Activated CD4-positive, alpha-beta memory T cell treated with anti-CD3 and anti-CD28 coated beads for 36 hours (primary cell): ENCODE data around the gene DELE1. TPM values are rescaled to one million over a fixed set of nuclear protein-coding genes. Genes with fewer than 3 reads are reported as not detected.

Experiments used
- CTCF ChIA-PET: fragments of 350-600 bp; sonication (Branson Sonifier 250); formaldehyde crosslinking; loops from one replicate; lab custom pipeline; 2021; ENCODE audit warnings: antibody characterized with exemption, inconsistent platforms; lab: Charles Lee
- POLR2A ChIA-PET: fragments of 350-600 bp; sonication (Branson Sonifier 250); formaldehyde crosslinking; loops from one replicate; lab custom pipeline; 2021; ENCODE audit warnings: antibody characterized with exemption; lab: Charles Lee
- DNase-seq: peaks from one replicate; pipeline ENCODE4 v3.0.0-alpha.2; 2020
- H3K27ac Mint-ChIP-seq: one replicate; pipeline ENCODE4 v1.8.0; 2021; ENCODE audit warnings: mixed read lengths
- H3K27me3 Mint-ChIP-seq: one replicate; pipeline ENCODE4 v1.8.0; 2021; ENCODE audit warnings: mixed read lengths
- H3K36me3 Mint-ChIP-seq: one replicate; pipeline ENCODE4 v1.8.0; 2021; ENCODE audit warnings: mixed read lengths
- H3K4me1 Mint-ChIP-seq: one replicate; pipeline ENCODE4 v1.8.0; 2021; ENCODE audit warnings: low read depth, mixed read lengths
- H3K4me3 Mint-ChIP-seq: one replicate; pipeline ENCODE4 v1.8.0; 2021; ENCODE audit warnings: mild to moderate bottlenecking, mixed read lengths
- H3K9me3 Mint-ChIP-seq: one replicate; pipeline ENCODE4 v1.8.0; 2021; ENCODE audit warnings: mixed read lengths
- intact Hi-C: fragments of 100-400 bp; cut with micrococcal nuclease; formaldehyde crosslinking; loops from one replicate; pipeline ENCODE4 v1.15.1; 2023
- total RNA-seq, 2 experiments: library from RNA; stranded (reverse); gene quantifications; one replicate each; pipeline ENCODE4 v1.2.3, GENCODE V29; 2021

DELE1 gene
- total RNA-seq, 2 experiments from 2014 or later: 49.3 to 51.5 TPM

- DNase-seq: no peak
- Mint-ChIP-seq H3K27me3 (no peaks in the 10 kb centered on the region), H3K4me1 (peaks cover 4% of the 10 kb centered on the region), H3K9me3 (no peaks in the 10 kb centered on the region), H3K4me3 (no peak overlapping the region), H3K27ac (no peak overlapping the region), H3K36me3 (peaks cover 45% of the 10 kb centered on the region)
- CTCF ChIA-PET: interaction anchor here (1.0 kb wide), 1 partner anchor 29 kb away, joined by 3 read pairs; no protein-coding TSS in a partner anchor
- POLR2A ChIA-PET: no interaction called here
- intact Hi-C loops: no loop called here
These were observed 8.0 kb downstream of the DELE1 start for GRCh38 chr5:141931694-141932093.

- intact Hi-C loops: no loop called here
- POLR2A ChIA-PET: no interaction called here
- CTCF ChIA-PET: interaction anchor here (1.2 kb wide), 1 partner anchor 28 kb away, joined by 7 read pairs; no protein-coding TSS in a partner anchor
- Mint-ChIP-seq H3K9me3 (no peaks in the 10 kb centered on the region), H3K4me1 (no peaks in the 10 kb centered on the region), H3K36me3 (peaks cover 34% of the 10 kb centered on the region), H3K4me3 (no peak overlapping the region), H3K27ac (no peak overlapping the region), H3K27me3 (no peaks in the 10 kb centered on the region)
- no peak for DNase-seq
These were observed 9.5 kb downstream of the DELE1 start for GRCh38 chr5:141933151-141933550.

- Mint-ChIP-seq H3K4me3 (no peak overlapping the region), H3K9me3 (no peaks in the 10 kb centered on the region), H3K27me3 (no peaks in the 10 kb centered on the region), H3K4me1 (no peaks in the 10 kb centered on the region), H3K36me3 (peaks cover 26% of the 10 kb centered on the region), H3K27ac (no peak overlapping the region)
- intact Hi-C loops: no loop called here
- no peak for DNase-seq
- ChIA-PET CTCF (interaction anchor here (0.6 kb wide), 1 partner anchor 26 kb away, joined by 3 read pairs; no protein-coding TSS in a partner anchor), POLR2A (no interaction called here)
These were observed 10.6 kb downstream of the DELE1 start for GRCh38 chr5:141934099-141934844.

- ChIA-PET POLR2A (no interaction called here), CTCF (no interaction called here)
- H3K27me3 Mint-ChIP-seq: no peaks in the 10 kb centered on the region
- no peak overlapping the region for H3K27ac Mint-ChIP-seq
- intact Hi-C loops: no loop called here
- peaks cover 26% of the 10 kb centered on the region for H3K36me3 Mint-ChIP-seq
- H3K4me1 Mint-ChIP-seq: no peaks in the 10 kb centered on the region
- H3K4me3 Mint-ChIP-seq: no peak overlapping the region
- DNase-seq: no peak
- H3K9me3 Mint-ChIP-seq: no peaks in the 10 kb centered on the region
These were observed 11.9 kb downstream of the DELE1 start for GRCh38 chr5:141935538-141935937.

GRCh38 chr5:141940695-141941271 is 17.1 kb downstream of the DELE1 start:
- intact Hi-C loops: no loop called here
- Mint-ChIP-seq H3K27me3 (no peaks in the 10 kb centered on the region), H3K4me1 (peaks cover 2% of the 10 kb centered on the region), H3K27ac (peak overlapping the region; percentile 21), H3K4me3 (no peak overlapping the region), H3K36me3 (peaks cover 5% of the 10 kb centered on the region), H3K9me3 (no peaks in the 10 kb centered on the region)
- DNase-seq: no peak
- ChIA-PET CTCF (interaction anchor here (0.9 to 9.4 kb wide), 2 partner anchors 18 to 249 kb away, joined by 3 to 78 read pairs; partner anchors contain the start of gene PCDH12), POLR2A (no interaction called here)

GRCh38 chr5:141941307-141941706 is 17.6 kb downstream of the DELE1 start:
- Mint-ChIP-seq H3K4me1 (peaks cover 2% of the 10 kb centered on the region), H3K36me3 (peaks cover 1% of the 10 kb centered on the region), H3K4me3 (no peak overlapping the region), H3K27me3 (no peaks in the 10 kb centered on the region), H3K27ac (no peak overlapping the region), H3K9me3 (no peaks in the 10 kb centered on the region)
- intact Hi-C loops: no loop called here
- CTCF ChIA-PET: interaction anchor here (9.4 kb wide), 1 partner anchor 18 kb away, joined by 78 read pairs; the partner anchor contains the start of gene PCDH12
- DNase-seq: no peak
- POLR2A ChIA-PET: no interaction called here

- no peak overlapping the region for H3K27ac Mint-ChIP-seq
- POLR2A ChIA-PET: no interaction called here
- intact Hi-C loops: no loop called here
- H3K36me3 Mint-ChIP-seq: peaks cover 1% of the 10 kb centered on the region
- CTCF ChIA-PET: interaction anchor here (9.4 kb wide), 1 partner anchor 17 kb away, joined by 78 read pairs; the partner anchor contains the start of gene PCDH12
- H3K27me3 Mint-ChIP-seq: no peaks in the 10 kb centered on the region
- H3K9me3 Mint-ChIP-seq: no peaks in the 10 kb centered on the region
- peaks cover 2% of the 10 kb centered on the region for H3K4me1 Mint-ChIP-seq
- DNase-seq: no peak
- no peak overlapping the region for H3K4me3 Mint-ChIP-seq
These were observed 18.1 kb downstream of the DELE1 start for GRCh38 chr5:141941779-141942178.

GRCh38 chr5:141942185-141942857 is 18.6 kb downstream of the DELE1 start:
- H3K4me3 Mint-ChIP-seq: no peak overlapping the region
- peaks cover 2% of the 10 kb centered on the region for H3K4me1 Mint-ChIP-seq
- H3K9me3 Mint-ChIP-seq: no peaks in the 10 kb centered on the region
- POLR2A ChIA-PET: no interaction called here
- CTCF ChIA-PET: interaction anchor here (9.4 kb wide), 1 partner anchor 17 kb away, joined by 78 read pairs; the partner anchor contains the start of gene PCDH12
- no peak for DNase-seq
- peaks cover 1% of the 10 kb centered on the region for H3K36me3 Mint-ChIP-seq
- H3K27ac Mint-ChIP-seq: no peak overlapping the region
- no peaks in the 10 kb centered on the region for H3K27me3 Mint-ChIP-seq
- intact Hi-C loops: no loop called here

GRCh38 chr5:141944076-141944475 is 20.4 kb downstream of the DELE1 start:
- no peak for DNase-seq
- POLR2A ChIA-PET: interaction anchor here (1.0 kb wide), 1 partner anchor 14 kb away, joined by 3 read pairs; the partner anchor contains the start of gene PCDH12
- H3K4me1 Mint-ChIP-seq: peaks cover 2% of the 10 kb centered on the region

GRCh38 chr5:141945511-141946051 is 21.9 kb downstream of the DELE1 start:
- Mint-ChIP-seq H3K27me3 (no peaks in the 10 kb centered on the region), H3K4me1 (peaks cover 2% of the 10 kb centered on the region)
- POLR2A ChIA-PET: no interaction called here

More at GRCh38 chr5:141944076-141944475, 20.4 kb downstream of the DELE1 start:
- Mint-ChIP-seq H3K9me3 (no peaks in the 10 kb centered on the region), H3K27me3 (no peaks in the 10 kb centered on the region), H3K36me3 (peaks cover 1% of the 10 kb centered on the region), H3K27ac (no peak overlapping the region), H3K4me3 (no peak overlapping the region)
- CTCF ChIA-PET: interaction anchor here (1.3 to 9.4 kb wide), 3 partner anchors 15 to 242 kb away, joined by 4 to 78 read pairs (median 4); partner anchors contain the start of genes PCDH12 and RNF14
- intact Hi-C loops: no loop called here

GRCh38 chr5:141947316-141947715 is 23.6 kb downstream of the DELE1 start:
- ChIA-PET CTCF (interaction anchor here (1.2 to 9.4 kb wide), 3 partner anchors 12 to 256 kb away, joined by 3 to 78 read pairs (median 6); partner anchors contain the start of gene PCDH12), POLR2A (interaction anchor here (0.6 kb wide), 1 partner anchor 106 kb away, joined by 3 read pairs; no protein-coding TSS in a partner anchor)
- Mint-ChIP-seq H3K27ac (no peak overlapping the region), H3K27me3 (no peaks in the 10 kb centered on the region), H3K9me3 (no peaks in the 10 kb centered on the region), H3K36me3 (no peaks in the 10 kb centered on the region), H3K4me3 (no peak overlapping the region), H3K4me1 (peaks cover 6% of the 10 kb centered on the region)
- intact Hi-C loops: no loop called here
- DNase-seq: no peak

More at GRCh38 chr5:141945511-141946051, 21.9 kb downstream of the DELE1 start:
- Mint-ChIP-seq H3K9me3 (no peaks in the 10 kb centered on the region), H3K4me3 (no peak overlapping the region), H3K27ac (no peak overlapping the region), H3K36me3 (no peaks in the 10 kb centered on the region)
- intact Hi-C loops: no loop called here
- CTCF ChIA-PET: interaction anchor here (9.4 kb wide), 1 partner anchor 14 kb away, joined by 78 read pairs; the partner anchor contains the start of gene PCDH12
- DNase-seq: no peak
